HG03139 (cell line): ENCODE measurements around the gene DLX5.
"Not testable (repeated sequence)": the region's sequence is repeated elsewhere in the genome, so short reads cannot be mapped to it uniquely, and the experiment has no call there.

Source experiments
- ATAC-seq: cut with Tn5 transposase; IDR thresholded peaks from one replicate; pipeline ENCODE4 v1.9.1; 2021; ENCODE audit not compliant: unreplicated experiment

The DLX5 gene

DNA sequence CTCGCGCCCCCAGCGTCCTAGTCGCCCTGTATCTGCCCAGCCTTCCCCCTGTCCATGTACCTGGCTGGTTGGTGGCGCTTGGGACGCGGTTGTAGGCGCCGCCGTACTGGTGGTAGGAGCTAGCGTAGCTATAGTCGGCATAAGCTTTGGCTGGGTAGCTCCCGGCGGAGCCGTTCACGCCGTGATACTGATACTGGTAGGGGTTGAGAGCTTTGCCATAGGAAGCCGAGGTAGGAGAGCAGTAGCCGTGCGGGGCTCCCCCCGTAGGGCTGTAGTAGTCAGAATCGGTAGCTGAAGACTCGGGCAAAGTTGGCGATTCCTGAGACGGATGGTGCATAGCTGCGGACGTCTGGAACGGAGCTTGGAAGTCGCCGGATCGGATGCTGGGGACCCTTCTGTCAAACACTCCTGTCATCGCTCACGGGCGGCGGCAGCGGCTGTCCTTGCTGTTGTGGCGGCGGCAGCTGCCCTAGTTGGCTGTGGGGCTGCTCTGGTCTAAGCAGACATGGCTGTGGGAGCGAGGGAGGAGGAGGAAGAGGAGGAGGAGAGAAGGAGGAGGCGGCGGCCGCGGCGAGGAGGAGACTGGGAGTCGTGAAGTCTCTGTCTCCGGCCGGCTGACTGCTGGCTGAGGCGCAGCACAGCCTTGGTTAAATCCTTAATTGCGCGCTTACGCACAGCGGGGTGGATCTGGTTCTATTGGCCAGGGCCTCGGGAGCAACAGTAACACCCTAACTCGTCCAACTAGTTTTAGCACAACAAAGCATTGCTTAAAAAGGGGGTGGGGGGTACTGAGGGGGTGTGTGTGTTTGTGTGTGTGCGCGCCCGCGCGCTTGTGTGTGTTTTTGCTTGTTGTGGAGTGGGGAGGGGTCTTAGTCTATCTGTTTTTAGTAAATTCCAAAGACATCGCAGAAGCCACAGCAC, at the start of gene DLX5:
Gene DLX5 (minus strand): TSS at position 623 of the 921 bp plus-strand sequence. CDS start 208 bp downstream, at position 415.
- ATAC-seq = no peak

DNA sequence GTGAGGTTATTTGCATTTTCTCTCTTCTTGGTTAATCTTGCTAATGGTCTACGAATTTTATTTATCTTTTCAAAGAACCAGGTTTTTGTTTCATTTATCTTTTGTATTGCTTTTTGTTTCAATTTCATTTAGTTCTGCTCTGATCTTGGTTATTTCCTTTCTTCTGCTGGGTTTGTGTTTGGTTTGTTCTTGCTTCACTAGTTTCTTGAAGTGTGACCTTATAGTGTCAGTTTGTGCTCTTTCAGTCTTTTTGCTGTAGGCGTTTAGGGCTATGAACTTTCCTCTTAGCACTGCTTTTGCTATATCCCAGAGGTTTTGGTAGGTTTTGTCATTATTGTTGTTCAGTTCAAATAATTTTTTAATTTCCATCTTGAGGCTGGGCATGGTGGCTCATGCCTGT, 47.4 kb upstream of the DLX5 start:
- ATAC-seq = not testable (repeated sequence)

GRCh38 chr7:97064972-97065587, 40.4 kb upstream of the DLX5 start:
- peak; percentile 71 for ATAC-seq

DNA sequence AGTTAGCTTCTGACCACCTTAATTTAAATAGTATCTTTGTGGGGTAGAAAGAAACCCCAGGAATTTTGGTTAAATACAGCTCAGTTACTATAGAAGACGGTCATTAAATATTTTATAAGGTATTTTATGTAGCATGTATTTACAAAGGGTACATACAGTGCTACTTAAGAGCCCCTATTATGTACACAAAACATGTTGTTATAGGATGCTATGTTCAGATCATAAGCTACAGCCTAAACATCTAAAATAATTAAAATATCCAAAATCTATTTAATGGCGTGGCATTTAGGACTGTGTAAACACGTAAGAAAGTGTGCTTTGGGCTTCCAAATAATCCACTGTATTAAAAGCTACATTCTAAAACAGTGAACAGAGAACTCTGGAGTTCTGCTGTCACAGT, 39.4 kb upstream of the DLX5 start:
- ATAC-seq = no peak

- no peak for ATAC-seq
Observed at GRCh38 chr7:97043281-97043680, 18.6 kb upstream of the DLX5 start.

DNA sequence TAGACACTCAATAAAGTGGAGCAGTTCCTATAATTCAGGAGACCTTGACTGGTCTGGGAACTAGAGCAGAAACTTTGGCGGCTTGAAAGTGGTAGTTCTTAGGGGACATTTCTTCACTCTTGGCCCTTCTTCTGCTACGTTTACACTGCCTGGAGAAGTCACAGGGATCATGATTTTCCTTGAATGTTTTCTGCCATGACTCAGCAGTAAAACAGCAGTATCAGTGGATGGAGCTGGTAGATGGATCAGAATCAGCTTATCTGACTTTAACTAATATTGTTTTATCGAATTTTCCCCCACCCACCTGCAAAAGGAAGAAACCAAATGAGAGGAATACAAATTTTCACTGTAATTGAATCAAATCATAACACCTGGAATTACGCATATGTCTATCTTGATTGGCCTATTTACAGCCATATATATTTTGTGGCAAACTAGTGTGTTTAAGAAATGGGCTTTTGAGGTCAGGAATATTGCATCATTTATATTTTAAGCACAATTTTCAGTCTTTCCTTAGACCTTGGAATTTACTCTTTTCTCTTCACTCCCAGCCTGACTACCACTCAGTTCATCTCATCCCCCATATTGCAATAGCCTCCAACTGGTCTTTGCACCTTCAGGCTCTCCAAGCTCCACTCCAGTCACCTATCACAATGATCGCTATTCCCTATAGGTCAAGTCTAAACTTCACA, 14.9 kb upstream of the DLX5 start:
- no peak for ATAC-seq

DNA sequence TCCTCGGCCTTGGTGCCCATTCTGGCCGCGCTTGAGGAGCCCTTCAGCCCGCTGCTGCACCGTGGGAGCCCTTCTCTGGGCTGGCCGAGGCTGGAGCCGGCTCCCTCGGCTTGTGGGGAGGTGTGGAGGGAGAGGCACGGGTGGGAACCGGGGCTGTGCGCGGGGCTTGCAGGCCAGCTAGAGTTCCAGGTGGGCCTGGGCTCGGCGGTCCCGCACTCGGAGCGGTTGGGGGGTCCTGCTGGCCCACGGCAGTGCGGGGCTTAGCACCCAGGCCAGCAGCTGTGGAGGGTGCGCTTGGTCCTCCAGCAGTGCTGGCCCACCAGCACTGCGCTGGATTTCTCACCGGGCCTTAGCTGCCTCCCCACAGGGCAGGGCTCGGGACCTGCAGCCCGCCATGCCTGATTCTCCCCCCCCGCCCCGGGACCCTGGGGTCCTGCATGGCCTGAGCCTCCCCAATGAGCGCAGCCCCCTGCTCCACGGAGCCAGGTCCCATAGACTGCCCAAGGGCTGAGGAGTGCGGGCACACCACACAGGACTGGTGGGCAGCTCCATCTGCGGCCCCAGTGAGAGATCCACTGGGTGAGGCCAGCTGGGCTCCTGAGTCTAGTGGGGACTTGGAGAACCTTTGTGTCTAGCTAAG, 9.7 kb upstream of the DLX5 start:
- not testable (repeated sequence) for ATAC-seq

- peak; percentile 80 for ATAC-seq
Observed at GRCh38 chr7:97027427-97028234, 3.0 kb upstream of the DLX5 start.

DNA sequence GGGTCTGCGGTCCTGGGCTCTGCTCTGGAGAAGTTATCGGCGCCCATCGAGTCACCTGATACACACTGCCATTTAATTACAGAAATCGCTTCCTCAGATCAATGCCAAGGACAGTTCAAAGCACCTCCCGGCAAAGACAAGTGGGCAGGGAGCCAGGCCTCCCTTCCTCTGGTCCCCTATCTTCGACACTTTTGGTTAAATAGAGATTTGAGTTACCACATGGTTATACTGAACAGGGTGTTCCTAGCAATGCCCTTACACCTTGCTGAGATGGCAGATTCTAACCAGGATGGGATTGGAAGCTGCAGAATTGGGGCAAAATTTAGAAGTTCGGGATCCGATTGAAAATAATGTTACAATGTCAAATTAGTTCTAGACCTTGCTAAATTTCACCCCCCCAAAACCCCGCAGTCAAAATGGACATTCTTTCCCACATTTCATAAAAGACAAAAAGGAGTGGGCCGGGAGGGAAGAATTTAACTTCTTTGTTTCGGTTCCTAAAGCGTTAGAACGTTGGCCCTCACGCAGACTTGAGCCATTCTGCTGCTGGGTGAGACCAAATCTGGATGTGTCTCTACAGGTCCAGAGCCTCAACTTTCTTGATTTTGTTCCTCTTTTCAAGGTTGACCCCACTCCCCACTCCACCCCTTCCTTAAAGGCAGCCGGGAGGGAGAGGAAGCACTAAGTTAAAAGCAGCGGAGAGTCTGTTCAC, 2.2 kb upstream of the DLX5 start:
- ATAC-seq = no peak

GRCh38 chr7:97025983-97026714, 1.5 kb upstream of the DLX5 start:
- ATAC-seq = no peak

DNA sequence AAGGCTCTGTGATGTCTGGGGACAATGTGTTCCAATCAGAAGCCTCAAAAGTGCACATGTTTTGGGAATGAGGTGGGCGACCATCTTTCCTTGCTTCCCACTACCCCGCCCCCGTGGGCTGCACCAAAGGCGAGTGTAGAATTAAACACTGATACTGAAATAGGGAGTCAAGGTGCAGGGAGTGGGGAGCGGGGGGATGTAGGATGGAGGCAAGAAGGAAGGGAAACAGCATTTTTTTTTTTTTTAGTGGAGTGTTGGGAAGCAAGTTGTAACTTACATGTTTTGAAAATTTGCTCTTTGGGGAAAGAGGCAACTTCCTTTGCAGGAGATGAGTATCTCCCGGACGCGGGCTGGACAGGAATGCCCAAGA, 484 bp upstream of the DLX5 start:
- ATAC-seq = no peak

DNA sequence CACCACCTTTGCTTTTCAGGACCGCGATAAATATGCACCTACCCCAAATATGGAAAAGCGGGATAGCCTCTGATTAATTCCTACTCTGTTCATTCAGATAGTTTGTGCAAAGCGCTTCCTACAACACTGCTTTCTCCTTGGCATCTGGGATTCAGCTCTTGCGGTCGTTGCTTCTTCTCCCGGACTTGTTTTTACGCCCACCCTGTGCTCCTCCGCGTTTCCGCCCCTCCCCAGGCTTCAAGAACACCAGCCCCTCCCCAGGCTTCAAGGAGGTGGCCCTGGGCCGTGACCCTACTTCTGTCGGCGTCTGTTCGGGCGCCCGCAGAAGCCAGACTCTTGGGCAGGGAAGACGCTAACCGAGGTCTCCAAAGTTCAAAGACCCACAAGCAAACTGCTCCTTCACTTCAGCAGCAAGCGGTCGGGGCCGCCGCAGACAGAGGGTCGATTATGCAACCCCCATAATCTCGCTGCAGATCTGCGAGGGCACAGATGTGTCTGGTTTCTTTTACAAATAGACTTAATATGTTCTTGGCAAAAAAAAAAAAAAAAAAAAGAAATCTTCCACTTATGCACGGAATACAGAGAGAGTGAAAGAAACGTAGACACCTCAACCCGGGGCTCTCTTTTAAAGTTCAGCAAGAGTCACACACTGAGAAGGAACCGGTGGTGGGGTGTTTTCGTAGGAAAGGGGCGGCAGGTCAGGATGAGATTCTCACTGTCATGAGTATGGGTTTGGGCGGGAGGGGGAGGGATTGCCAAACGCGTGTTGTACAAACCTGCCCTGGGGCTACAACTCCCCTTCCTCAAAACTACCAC, 1.9 kb downstream of the DLX5 start:
- ATAC-seq = no peak

GRCh38 chr7:97021747-97022490, 2.7 kb downstream of the DLX5 start:
- no peak for ATAC-seq

- ATAC-seq = no peak
Observed at GRCh38 chr7:97020996-97021746, 3.5 kb downstream of the DLX5 start.

DNA sequence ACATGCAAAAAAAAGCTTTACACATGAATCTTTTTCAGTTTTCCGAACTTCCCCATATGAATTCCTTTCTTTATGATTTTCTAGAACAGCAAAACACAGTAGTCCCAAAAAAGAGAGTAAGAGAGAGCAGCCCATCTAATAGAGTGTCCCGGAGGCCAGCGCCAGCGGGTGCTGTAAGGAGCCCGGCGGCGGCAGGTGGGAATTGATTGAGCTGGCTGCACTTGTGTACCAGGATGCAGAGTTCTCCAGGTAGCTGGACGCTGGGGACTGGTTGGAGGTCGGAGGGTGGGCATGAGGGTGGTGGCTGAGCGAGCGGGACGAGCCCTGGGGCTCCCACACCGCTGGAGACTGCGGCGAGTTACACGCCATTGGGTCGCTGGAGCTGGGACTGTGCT, 4.0 kb downstream of the DLX5 start:
- no peak for ATAC-seq

GRCh38 chr7:97019710-97020225, 4.9 kb downstream of the DLX5 start:
- ATAC-seq = no peak
